ENCODE measurements around the gene DIAPH2. TPM values are rescaled to one million over a fixed set of nuclear protein-coding genes. Genes with fewer than 3 reads are reported as not detected.

Gene DIAPH2
- total and polyA plus RNA-seq, 9 donors, result 8.1 to 30.9 (median 24.2) TPM

- 82 to 86% (median 83%) methylated on average over 3 of the region's 3 CpGs for WGBS, 3 donors
- intact Hi-C loops (cut with DNase I), result no loop called here
- H3K36me3 ChIP-seq, result no peaks in the 10 kb centered on the region
- H3K4me1 ChIP-seq (ENCODE audit: insufficient read depth), result no peaks in the 10 kb centered on the region
- H3K4me3 ChIP-seq, result no peak overlapping the region
- H3K9me3 ChIP-seq, result no peaks in the 10 kb centered on the region
- no peak for DNase-seq
- H3K27me3 ChIP-seq, result no peaks in the 10 kb centered on the region
- TF ChIP-seq POLR2A (IDR thresholded peaks at IDR 0.05), result no peak
- TF ChIP-seq EP300 (IDR thresholded peaks at IDR 0.05), result no peak
- TF ChIP-seq CTCF (IDR thresholded peaks at IDR 0.05), result no peak
- H3K27ac ChIP-seq, result no peak overlapping the region
These were observed 549.9 kb downstream of the DIAPH2 start for GRCh38 chrX:97234471-97235081.

- intact Hi-C loops (cut with DNase I), result no loop called here
- no peaks in the 10 kb centered on the region for H3K36me3 ChIP-seq
- TF ChIP-seq POLR2A (IDR thresholded peaks at IDR 0.05) (no peak), EP300 (IDR thresholded peaks at IDR 0.05) (no peak), CTCF (IDR thresholded peaks at IDR 0.05) (no peak)
- H3K4me1 ChIP-seq (ENCODE audit: insufficient read depth), result no peaks in the 10 kb centered on the region
- H3K9me3 ChIP-seq, result no peaks in the 10 kb centered on the region
- WGBS, 3 donors, result 83 to 88% (median 87%) methylated on average over 5 of the region's 5 CpGs
- no peak overlapping the region for H3K27ac ChIP-seq
- DNase-seq, result no peak
- H3K4me3 ChIP-seq, result no peak overlapping the region
- no peaks in the 10 kb centered on the region for H3K27me3 ChIP-seq
These were observed 554.0 kb downstream of the DIAPH2 start for GRCh38 chrX:97238632-97239031.

GRCh38 chrX:97252111-97252510, 567.5 kb downstream of the DIAPH2 start:
- Histone ChIP-seq H3K27ac (no peak overlapping the region), H3K36me3 (no peaks in the 10 kb centered on the region), H3K9me3 (no peaks in the 10 kb centered on the region), H3K4me1 (ENCODE audit: insufficient read depth) (no peaks in the 10 kb centered on the region), H3K4me3 (no peak overlapping the region), H3K27me3 (no peaks in the 10 kb centered on the region)
- intact Hi-C loops (cut with DNase I), result no loop called here
- WGBS, 3 donors, result 61 to 70% (median 64%) methylated on average over 3 of the region's 3 CpGs
- TF ChIP-seq CTCF (IDR thresholded peaks at IDR 0.05), result no peak
- no peak for TF ChIP-seq EP300 (IDR thresholded peaks at IDR 0.05)
- no peak for TF ChIP-seq POLR2A (IDR thresholded peaks at IDR 0.05)
- no peak for DNase-seq

GRCh38 chrX:97260679-97261078, 576.0 kb downstream of the DIAPH2 start:
- no peak for TF ChIP-seq POLR2A (IDR thresholded peaks at IDR 0.05)
- TF ChIP-seq EP300 (IDR thresholded peaks at IDR 0.05), result no peak
- no peak for TF ChIP-seq CTCF (IDR thresholded peaks at IDR 0.05)
- Histone ChIP-seq H3K4me3 (no peak overlapping the region), H3K27me3 (no peaks in the 10 kb centered on the region), H3K9me3 (no peaks in the 10 kb centered on the region), H3K4me1 (ENCODE audit: insufficient read depth) (no peaks in the 10 kb centered on the region), H3K27ac (no peak overlapping the region), H3K36me3 (no peaks in the 10 kb centered on the region)
- intact Hi-C loops (cut with DNase I), result no loop called here
- DNase-seq, result no peak
- 58 to 71% (median 66%) methylated on average over 5 of the region's 5 CpGs for WGBS, 3 donors
